Eye (tissue), 1 donor: ENCODE data around the gene RET.

Experiments
- DNase-seq: peaks from one replicate; pipeline ENCODE4 v3.0.0-alpha.2; 2015

The RET gene

GRCh38 chr10:43110338-43111071, 33.6 kb downstream of the RET start:
- DNase-seq, result no peak

GRCh38 chr10:43111101-43111500, 34.2 kb downstream of the RET start:
- DNase-seq, result no peak

- DNase-seq, result no peak
Observed at GRCh38 chr10:43111921-43112607, 35.2 kb downstream of the RET start.

- DNase-seq, result no peak
Observed at GRCh38 chr10:43112608-43112961, 35.7 kb downstream of the RET start.

GRCh38 chr10:43113201-43114087, 36.6 kb downstream of the RET start:
- no peak for DNase-seq

- no peak for DNase-seq
Observed at GRCh38 chr10:43114088-43114742, 37.3 kb downstream of the RET start.

GRCh38 chr10:43114743-43115611, 38.1 kb downstream of the RET start:
- DNase-seq, result no peak

- no peak for DNase-seq
Observed at GRCh38 chr10:43115881-43116595, 39.2 kb downstream of the RET start.

GRCh38 chr10:43116596-43116995, 39.7 kb downstream of the RET start:
- DNase-seq, result no peak

GRCh38 chr10:43117031-43117776, 40.3 kb downstream of the RET start:
- DNase-seq, result no peak

- DNase-seq, result no peak
Observed at GRCh38 chr10:43117777-43118583, 41.1 kb downstream of the RET start.

GRCh38 chr10:43118631-43119415, 42.0 kb downstream of the RET start:
- no peak for DNase-seq

GRCh38 chr10:43119416-43120115, 42.7 kb downstream of the RET start:
- no peak for DNase-seq

- no peak for DNase-seq
Observed at GRCh38 chr10:43120116-43120928, 43.5 kb downstream of the RET start.

- no peak for DNase-seq
Observed at GRCh38 chr10:43120929-43121314, 44.1 kb downstream of the RET start.

GRCh38 chr10:43121444-43121843, 44.6 kb downstream of the RET start:
- DNase-seq, result peak; percentile 28

- DNase-seq, result no peak
Observed at GRCh38 chr10:43122096-43122495, 45.2 kb downstream of the RET start.
